ENCODE measurements around the gene BMPR1B.

- TF ChIP-seq CTCF (IDR thresholded peaks at IDR 0.05; ENCODE audit: low read length) (no peak), EZH2phosphoT487 (IDR thresholded peaks at IDR 0.05; ENCODE audit: low read length) (no peak)
Measured at GRCh38 chr4:95107004-95107403, 349.2 kb downstream of the BMPR1B start.

Data from MM.1S (cell line).